Measurements from ENCODE around the gene NAT9.

NAT9 gene

GRCh38 chr17:74776044-74776962 is at the start of gene NAT9:
Gene NAT9, minus strand, starts transcription at chr17:74776345. Its CDS starts 647 bp downstream, at chr17:74775698.
- peak; percentile 100 for DNase-seq

GRCh38 chr17:74824961-74825627 is 48.9 kb upstream of the NAT9 start:
- DNase-seq, result no peak

GRCh38 chr17:74822939-74823367 is 46.8 kb upstream of the NAT9 start:
- DNase-seq, result no peak

GRCh38 chr17:74822335-74822938 is 46.3 kb upstream of the NAT9 start:
- no peak for DNase-seq

GRCh38 chr17:74821655-74822334 is 45.6 kb upstream of the NAT9 start:
- no peak for DNase-seq

- no peak for DNase-seq
These were observed 43.8 kb upstream of the NAT9 start for GRCh38 chr17:74819801-74820436.

- DNase-seq, result no peak
These were observed 42.3 kb upstream of the NAT9 start for GRCh38 chr17:74818291-74818938.

- no peak for DNase-seq
These were observed 40.9 kb upstream of the NAT9 start for GRCh38 chr17:74816905-74817620.

GRCh38 chr17:74815550-74816370 is 39.6 kb upstream of the NAT9 start:
- no peak for DNase-seq

GRCh38 chr17:74815067-74815466 is 38.9 kb upstream of the NAT9 start:
- DNase-seq, result no peak

GRCh38 chr17:74814453-74814852 is 38.3 kb upstream of the NAT9 start:
- no peak for DNase-seq

- DNase-seq, result no peak
These were observed 36.2 kb upstream of the NAT9 start for GRCh38 chr17:74812109-74813009.

GRCh38 chr17:74810699-74811485 is 34.7 kb upstream of the NAT9 start:
- no peak for DNase-seq

- DNase-seq, result no peak
These were observed 32.7 kb upstream of the NAT9 start for GRCh38 chr17:74808714-74809430.

- DNase-seq, result no peak
These were observed 31.8 kb upstream of the NAT9 start for GRCh38 chr17:74807925-74808324.

GRCh38 chr17:74807441-74807840 is 31.3 kb upstream of the NAT9 start:
- DNase-seq, result no peak

GRCh38 chr17:74806334-74806733 is 30.2 kb upstream of the NAT9 start:
- no peak for DNase-seq

- no peak for DNase-seq
These were observed 29.4 kb upstream of the NAT9 start for GRCh38 chr17:74805591-74805991.

Measured in stimulated activated CD4-positive, alpha-beta T cell treated with anti-CD3 and anti-CD28 coated beads, Interleukin-4, amount 100 ng/mL, for 1 hour (primary cell).